HCT116 (cell line): ENCODE results near the gene NPLOC4. TPM values are rescaled to one million over a fixed set of nuclear protein-coding genes. Genes with fewer than 3 reads are reported as not detected.

Experiments
- ATAC-seq: fragments of 200-7000 bp; cut with Tn5 transposase; 2 replicates; pipeline ENCODE4 v1.9.1; 2020; ENCODE audit warnings: mild to moderate bottlenecking, moderate library complexity
- BruUV-seq: library from RNA; stranded (reverse); fragments of 400-500 nt; replicated peaks from 2 replicates; lab custom pipeline; 2021; lab: Mats Ljungman, UMichigan
- CTCF ChIA-PET: fragments of 300-600 bp; sonication (Branson Sonifier 250); formaldehyde crosslinking; loops from one replicate; lab custom pipeline; 2021; ENCODE audit warnings: antibody characterized with exemption; lab: Charles Lee
- POLR2A ChIA-PET: fragments of 300-600, 350-600 bp; sonication (Branson Sonifier 250); formaldehyde crosslinking; loops from one replicate; lab custom pipeline; 2021; ENCODE audit warnings: antibody characterized with exemption; lab: Charles Lee
- RAD21 ChIA-PET, 2 experiments: fragments of 300-600 bp; sonication (Branson Sonifier 250); formaldehyde crosslinking; loops; one replicate each; lab custom pipeline; 2023; ENCODE audit warnings: low total read pairs in 2 of 2; ENCODE audit not compliant: uncharacterized antibody in 2 of 2, unreplicated experiment in 2 of 2, low non-redundant PET in 1 of 2; lab: Charles Lee
- DNase-seq: peaks from one replicate; pipeline ENCODE4 v3.0.0-alpha.2; 2010; ENCODE audit warnings: low read depth, low spot score
- H2AFZ ChIP-seq: fragments of 200-600 bp; shearing (Covaris generic), sonication (generic); 2 replicates; pipeline ENCODE4 v1.6.1; 2017; ENCODE audit warnings: low read depth, mixed run types, mixed read lengths, antibody characterized with exemption, low read length; ENCODE audit not compliant: poor library complexity, severe bottlenecking
- H3K27ac ChIP-seq: 2 replicates; pipeline ENCODE4 v1.5.1; 2012; ENCODE audit warnings: low read depth, low read length
- H3K27me3 ChIP-seq: fragments of 200-600 bp; sonication (generic); 2 replicates; pipeline ENCODE4 v1.6.1; 2016; ENCODE audit warnings: mixed run types, low read length, mixed read lengths; ENCODE audit not compliant: insufficient read depth
- H3K36me3 ChIP-seq, 2 experiments: fragments of 200-500 bp in 1 of 2; fragments of 200-600 bp in 1 of 2; sonication (Bioruptor generic) in 1 of 2; sonication (generic) in 1 of 2; 2 replicates each; pipeline versions ENCODE4 v1.5.1 to v1.6.1; 2014 to 2016; ENCODE audit warnings: low read length in 2 of 2, inconsistent platforms in 1 of 2, mixed read lengths in 1 of 2, mixed run types in 1 of 2; ENCODE audit not compliant: insufficient read depth in 2 of 2, control insufficient read depth in 1 of 2
- H3K4me1 ChIP-seq, 2 experiments: fragments of 200-600 bp in 1 of 2; sonication (generic) in 1 of 2; 2 replicates each; pipeline versions ENCODE4 v1.5.1 to v1.6.1; 2012 to 2017; ENCODE audit warnings: low read length in 2 of 2, inconsistent platforms in 1 of 2, mild to moderate bottlenecking in 1 of 2, mixed read lengths in 1 of 2, mixed run types in 1 of 2, moderate library complexity in 1 of 2; ENCODE audit not compliant: insufficient read depth in 2 of 2, control insufficient read depth in 1 of 2
- H3K4me2 ChIP-seq: fragments of 200-600 bp; sonication (generic); 2 replicates; pipeline ENCODE4 v1.6.1; 2017; ENCODE audit warnings: mixed run types, low read length, mixed read lengths
- H3K4me3 ChIP-seq, 2 experiments: fragments of 200-600 bp in 1 of 2; sonication (generic) in 1 of 2; replicated peaks in 1 of 2; 2 replicates each; pipeline ENCODE4 v1.5.1; 2011 to 2016; ENCODE audit warnings: low read length in 2 of 2, control low read depth in 1 of 2, low read depth in 1 of 2, mild to moderate bottlenecking in 1 of 2, mixed read lengths in 1 of 2, mixed run types in 1 of 2
- H3K79me2 ChIP-seq: fragments of 200-600 bp; sonication (generic); 2 replicates; pipeline ENCODE4 v1.6.1; 2017; ENCODE audit warnings: mild to moderate bottlenecking, mixed run types, low read length, moderate library complexity, mixed read lengths; ENCODE audit not compliant: insufficient read depth
- H3K9ac ChIP-seq: fragments of 200-600 bp; sonication (generic); 2 replicates; pipeline ENCODE4 v1.6.1; 2016; ENCODE audit warnings: low read length, mixed read lengths
- H3K9me2 ChIP-seq: fragments of 200-600 bp; sonication (generic), shearing (Covaris generic); 2 replicates; pipeline ENCODE4 v1.6.1; 2017; ENCODE audit warnings: mixed run types, mild to moderate bottlenecking, moderate library complexity; ENCODE audit not compliant: insufficient read depth
- H3K9me3 ChIP-seq, 2 experiments: fragments of 200-500 bp in 1 of 2; fragments of 200-600 bp in 1 of 2; sonication (Bioruptor generic) in 1 of 2; sonication (generic) in 1 of 2; 2 replicates each; pipeline ENCODE4 v1.6.1; 2014 to 2017; ENCODE audit warnings: low read length in 2 of 2, mixed read lengths in 2 of 2, inconsistent platforms in 1 of 2, low read depth in 1 of 2, mild to moderate bottlenecking in 1 of 2, mixed run types in 1 of 2, moderate library complexity in 1 of 2; ENCODE audit not compliant: control insufficient read depth in 1 of 2, insufficient read depth in 1 of 2
- H4K20me1 ChIP-seq: fragments of 200-600 bp; sonication (generic), shearing (Covaris generic); 2 replicates; pipeline ENCODE4 v1.6.1; 2017; ENCODE audit warnings: mixed run types, mild to moderate bottlenecking, moderate library complexity; ENCODE audit not compliant: insufficient read depth
- CBX3 ChIP-seq: IDR thresholded peaks from 2 replicates; pipeline ENCODE4 v1.6.1; 2012; ENCODE audit warnings: low read depth
- CTCF ChIP-seq, 3 experiments: fragments of 200-600 bp in 1 of 3; sonication (generic) in 1 of 3; IDR thresholded peaks in 2 of 3; conservative IDR thresholded peaks in 1 of 3; 2 replicates each; pipeline ENCODE4 v1.5.1; 2012 to 2017; ENCODE audit warnings: low read depth in 2 of 3, low read length in 2 of 3, antibody characterized with exemption in 1 of 3, borderline replicate concordance in 1 of 3, control low read depth in 1 of 3, mild to moderate bottlenecking in 1 of 3, mixed read lengths in 1 of 3, mixed run types in 1 of 3, moderate library complexity in 1 of 3; ENCODE audit not compliant: insufficient read depth in 1 of 3
- EGR1 ChIP-seq: IDR thresholded peaks from 2 replicates; pipeline ENCODE4 v1.6.1; 2012; ENCODE audit warnings: low read depth
- ELF1 ChIP-seq: IDR thresholded peaks from 2 replicates; pipeline ENCODE4 v1.6.1; 2012; ENCODE audit warnings: low read depth, borderline replicate concordance
- EZH2 ChIP-seq: fragments of 200-600 bp; sonication (generic); IDR thresholded peaks from 2 replicates; pipeline ENCODE4 v1.6.1; 2017; ENCODE audit warnings: antibody characterized with exemption, mixed run types
- EZH2phosphoT487 ChIP-seq: fragments of 200-600 bp; IDR thresholded peaks from 2 replicates; pipeline ENCODE4 v1.6.1; 2018; ENCODE audit warnings: antibody characterized with exemption, borderline replicate concordance
- POLR2AphosphoS5 ChIP-seq: IDR thresholded peaks from 2 replicates; pipeline ENCODE4 v1.6.1; 2011; ENCODE audit warnings: mild to moderate bottlenecking, low read depth, low read length, moderate library complexity
- SRF ChIP-seq: IDR thresholded peaks from 2 replicates; pipeline ENCODE4 v1.6.1; 2012; ENCODE audit warnings: low read depth
- TCF7L2 ChIP-seq: IDR thresholded peaks from 2 replicates; pipeline ENCODE4 v1.7.0; 2011; ENCODE audit warnings: borderline replicate concordance, inconsistent platforms; ENCODE audit not compliant: insufficient read depth, insufficient read length; ENCODE audit errors: extremely low read depth
- ZBTB33 ChIP-seq: IDR thresholded peaks from 2 replicates; pipeline ENCODE4 v1.6.1; 2011; ENCODE audit warnings: mild to moderate bottlenecking, low read length, moderate library complexity; ENCODE audit not compliant: insufficient replicate concordance; ENCODE audit errors: extremely low read depth
- ZFX ChIP-seq: fragments of 450-650 bp; IDR thresholded peaks from 2 replicates; pipeline ENCODE4 v1.6.1; 2017
- ZNF274 ChIP-seq: fragments of 200-500 bp; sonication (Bioruptor generic); IDR thresholded peaks from 2 replicates; pipeline ENCODE4 v1.6.1; 2014; ENCODE audit warnings: mild to moderate bottlenecking, low read depth, low read length, inconsistent platforms
- intact Hi-C: fragments of 100-400 bp; cut with micrococcal nuclease; formaldehyde crosslinking; loops from 2 replicates; pipeline ENCODE4 v1.10.0; 2022
- total RNA-seq: library from RNA; stranded (reverse); gene quantifications from one replicate; pipeline ENCODE4 v1.2.1, GENCODE V29; 2021; ENCODE audit not compliant: unreplicated experiment

The NPLOC4 gene
- total RNA-seq, 1 experiment from 2014 or later, result 137 TPM

GRCh38 chr17:81599719-81600486 is 37.0 kb downstream of the NPLOC4 start:
- no peak overlapping the region for H3K27ac ChIP-seq
- no peaks in the 10 kb centered on the region for H3K9me3 ChIP-seq
- ChIA-PET CTCF (interaction anchor here (0.7 to 1.1 kb wide), 2 partner anchors 27 to 33 kb away, joined by 3 read pairs; no protein-coding TSS in a partner anchor), POLR2A (no interaction called here), RAD21 (no interaction called here)
- DNase-seq, result no peak
- BruUV-seq, result no TSS peak
- no peaks in the 10 kb centered on the region for H3K27me3 ChIP-seq
- no peak overlapping the region for H3K4me2 ChIP-seq
- H3K9me2 ChIP-seq, result no peaks in the 10 kb centered on the region
- ATAC-seq, result no peak
- intact Hi-C loops, result loop anchor here (5.0 kb wide), 2 partner anchors 33 to 48 kb away; partner anchors contain the start of gene FAAP100
- no peak overlapping the region for H3K4me3 ChIP-seq
- H4K20me1 ChIP-seq, result peaks cover 8% of the 10 kb centered on the region; the same call in 1 of the 2 replicates
- peaks cover 55 to 69% of the 10 kb centered on the region in 2 experiments for H3K36me3 ChIP-seq
- no peak overlapping the region for H2AFZ ChIP-seq
- no peak overlapping the region for H3K9ac ChIP-seq
- no peak for TF ChIP-seq ZNF274
- TF ChIP-seq ZBTB33, result no peak
- no peak for TF ChIP-seq CTCF (IDR thresholded peaks at IDR 0.05 in 2 of 3, conservative IDR thresholded peaks at IDR 0.05 in 1 of 3; ENCODE audit: borderline replicate concordance in 1 of 3, insufficient read depth in 1 of 3, low read depth in 2 of 3, low read length in 2 of 3)
- no peak for TF ChIP-seq POLR2AphosphoS5
- TF ChIP-seq CBX3, result no peak
- no peak for TF ChIP-seq TCF7L2
- TF ChIP-seq EGR1, result no peak
- no peak for TF ChIP-seq EZH2
- TF ChIP-seq ELF1, result no peak
- no peak for TF ChIP-seq ZFX
- TF ChIP-seq SRF, result no peak
- TF ChIP-seq EZH2phosphoT487, result no peak
- H3K4me1 ChIP-seq, result peaks cover 0 to 6% of the 10 kb centered on the region in 2 experiments; a peak in 2 of 4 replicates
- peaks cover 65% of the 10 kb centered on the region for H3K79me2 ChIP-seq
